AML-193 (cell line): Measurements from ENCODE around the gene KLHDC10.
"Not testable (repeated sequence)": the region's sequence is repeated elsewhere in the genome, so short reads cannot be mapped to it uniquely, and the experiment has no call there.

Source experiments
- DNase-seq, 2 experiments: peaks; one replicate each; lab custom pipeline; 2025; lab: John Stamatoyannopoulos, UW

Gene KLHDC10

GRCh38 chr7:130141884-130142653, 71.7 kb downstream of the KLHDC10 start:
- DNase-seq, result no peak

GRCh38 chr7:130142654-130143333, 72.5 kb downstream of the KLHDC10 start:
- DNase-seq, result no peak

- DNase-seq, result no peak
Observed at GRCh38 chr7:130143334-130143732, 73.0 kb downstream of the KLHDC10 start.

DNA sequence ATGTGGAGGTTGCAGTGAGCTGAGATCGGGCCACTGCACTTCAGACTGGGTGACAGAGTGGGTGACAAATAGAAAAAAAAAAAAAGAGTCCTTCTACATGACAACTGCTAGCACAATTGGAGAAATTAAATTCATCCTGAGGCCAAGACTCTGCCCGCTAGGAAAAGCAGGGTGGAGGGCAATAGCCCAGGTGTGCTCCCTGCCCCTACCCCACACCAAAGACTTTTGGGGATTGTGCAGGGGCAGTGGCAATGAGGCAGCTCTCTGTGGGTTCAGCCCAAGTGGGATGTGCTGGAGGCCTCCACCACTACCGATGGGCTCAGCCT, 73.6 kb downstream of the KLHDC10 start:
- no peak for DNase-seq

DNA sequence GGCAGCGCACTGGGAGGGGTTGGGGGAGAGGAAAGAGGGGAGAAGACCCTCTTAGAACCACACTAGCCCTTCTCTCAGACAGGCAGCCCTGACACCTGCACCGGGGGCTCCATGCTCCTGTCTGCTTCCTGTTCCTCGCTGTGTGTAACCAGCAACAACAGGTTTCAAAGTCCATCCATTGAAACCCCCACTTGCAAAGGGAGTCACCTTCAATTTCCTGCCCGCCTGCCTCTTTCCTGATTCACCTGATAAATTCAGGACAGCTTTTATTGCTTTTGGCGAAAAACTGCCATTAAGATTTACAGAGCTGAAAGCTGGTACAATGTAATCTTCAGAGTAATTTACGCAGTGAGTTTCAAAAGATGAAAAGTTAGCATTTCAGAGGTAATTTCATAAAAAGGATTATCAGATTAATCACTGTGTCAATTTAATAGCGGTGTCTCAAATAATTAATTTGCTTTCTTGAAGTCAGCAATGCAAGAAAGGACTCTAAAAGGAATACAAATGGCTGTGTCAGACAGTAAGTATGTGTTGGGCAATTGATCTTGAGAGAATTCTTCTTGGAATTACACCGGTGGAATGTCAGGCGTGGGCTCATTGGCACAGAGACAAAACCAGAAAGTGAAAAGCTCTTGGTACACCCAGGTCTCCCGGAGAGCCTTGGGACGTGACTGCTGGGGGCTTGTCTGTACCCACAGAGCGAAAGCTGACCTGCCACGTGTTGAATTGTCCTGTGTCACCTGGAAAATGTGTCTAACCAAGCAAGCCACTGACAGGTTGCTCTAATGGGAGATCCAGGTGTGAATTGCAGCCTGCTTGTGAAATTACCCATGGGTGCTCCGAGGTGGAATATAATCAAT, 74.2 kb downstream of the KLHDC10 start:
- no peak for DNase-seq

DNA sequence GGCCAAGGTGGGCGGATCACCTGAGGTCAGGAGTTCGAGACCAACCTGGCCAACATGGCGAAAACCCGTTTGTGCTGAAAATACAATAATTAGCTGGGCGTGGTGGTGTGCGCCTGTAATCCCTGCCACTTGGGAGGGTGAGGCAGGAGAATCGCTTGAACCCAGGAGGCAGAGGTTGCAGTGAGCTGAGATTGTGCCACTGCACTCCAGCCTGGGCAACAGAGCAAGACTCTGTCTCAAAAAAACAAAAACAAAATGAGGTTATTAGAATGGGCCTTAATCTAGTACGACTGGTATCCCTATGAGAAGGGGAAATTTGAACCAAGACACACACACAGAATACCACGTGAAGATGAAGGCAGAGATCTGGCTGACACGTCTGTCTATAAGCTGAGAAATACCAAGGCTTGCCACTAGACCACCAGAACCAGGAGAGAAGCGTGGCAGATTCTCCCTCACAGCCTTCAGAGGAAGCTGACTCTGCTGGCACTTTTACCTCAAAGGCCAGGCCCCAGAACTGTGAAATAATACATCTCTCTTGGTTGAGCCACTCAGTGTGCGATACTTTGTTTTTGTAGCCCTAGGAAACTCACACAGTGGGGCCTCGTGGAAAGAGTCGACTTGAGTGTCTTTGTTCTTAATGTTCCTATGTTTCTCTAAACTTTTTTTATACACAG, 75.2 kb downstream of the KLHDC10 start:
- DNase-seq, result no peak

GRCh38 chr7:130146142-130146541, 75.8 kb downstream of the KLHDC10 start:
- not testable (repeated sequence) for DNase-seq

- DNase-seq, result no peak
Observed at GRCh38 chr7:130146693-130147405, 76.5 kb downstream of the KLHDC10 start.

DNA sequence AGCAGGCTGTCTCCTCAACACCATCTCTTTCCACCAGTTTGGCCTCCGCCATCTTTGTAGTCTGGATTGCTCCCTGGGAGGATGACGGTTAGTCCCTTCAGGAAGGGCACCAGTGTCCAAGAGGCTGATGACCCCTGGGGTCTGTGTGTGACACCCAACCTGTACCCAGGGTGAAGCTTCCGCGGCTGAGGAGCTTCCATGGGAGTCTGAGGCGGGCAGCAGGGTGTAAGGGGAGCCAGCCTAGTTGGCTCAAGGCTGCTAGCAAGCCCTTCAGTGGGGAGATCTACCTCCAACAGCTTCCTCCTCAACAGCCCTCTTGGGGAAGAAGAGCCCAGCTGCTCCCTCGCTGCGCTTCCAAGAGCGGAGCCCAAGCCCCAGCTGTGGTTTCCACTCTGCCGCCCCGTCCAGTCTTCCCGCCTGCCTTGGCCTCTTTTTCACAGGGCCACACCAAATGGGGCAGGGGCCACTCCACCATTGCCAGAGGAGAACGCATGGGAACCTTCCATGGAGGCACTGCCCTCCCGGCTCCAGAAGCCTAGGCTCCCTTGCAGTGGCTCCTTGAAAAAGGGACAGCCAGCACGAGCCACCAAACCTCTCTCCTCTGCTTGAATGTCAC, 77.5 kb downstream of the KLHDC10 start:
- DNase-seq, result no peak

DNA sequence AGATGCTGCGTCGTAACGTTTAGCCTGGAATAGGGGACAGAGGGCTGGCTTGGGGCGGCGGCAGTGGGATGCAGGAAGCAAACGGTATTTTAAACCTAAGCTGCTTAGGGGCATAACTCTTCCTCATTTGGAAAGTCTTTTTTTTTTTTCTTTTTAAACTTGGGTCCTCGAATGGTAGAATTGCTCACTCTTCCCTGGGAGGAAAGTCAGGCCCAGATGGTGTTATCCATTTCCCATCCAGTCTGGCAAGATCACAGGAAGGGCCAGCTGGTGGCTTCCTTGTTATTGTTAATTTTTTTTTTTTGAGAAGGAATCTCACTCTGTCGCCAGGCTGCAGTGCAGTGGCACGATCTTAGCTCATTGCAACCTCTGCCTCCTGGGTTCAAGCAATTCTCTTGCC, 78.2 kb downstream of the KLHDC10 start:
- no peak for DNase-seq

GRCh38 chr7:130149281-130150139, 79.2 kb downstream of the KLHDC10 start:
- no peak for DNase-seq

DNA sequence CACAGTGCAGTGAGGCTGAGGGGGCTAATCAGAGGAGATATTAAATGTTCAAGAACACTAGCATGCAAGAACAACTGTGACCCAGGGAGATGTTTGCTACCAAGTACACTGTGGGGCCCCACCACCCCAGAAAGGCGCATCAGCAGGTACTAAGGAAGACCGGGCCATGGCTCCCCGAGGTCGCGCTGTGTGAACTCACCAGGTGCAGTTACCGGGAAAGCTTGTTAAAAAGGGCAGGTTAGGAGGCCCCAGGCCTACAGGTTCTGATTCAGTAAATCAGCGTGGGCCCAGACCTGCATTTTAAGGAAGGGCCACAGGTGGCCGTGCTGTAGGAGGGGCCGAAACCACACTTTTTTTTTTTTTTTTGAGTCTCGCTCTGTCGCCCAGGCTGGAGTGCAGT, 80.3 kb downstream of the KLHDC10 start:
- no peak for DNase-seq

DNA sequence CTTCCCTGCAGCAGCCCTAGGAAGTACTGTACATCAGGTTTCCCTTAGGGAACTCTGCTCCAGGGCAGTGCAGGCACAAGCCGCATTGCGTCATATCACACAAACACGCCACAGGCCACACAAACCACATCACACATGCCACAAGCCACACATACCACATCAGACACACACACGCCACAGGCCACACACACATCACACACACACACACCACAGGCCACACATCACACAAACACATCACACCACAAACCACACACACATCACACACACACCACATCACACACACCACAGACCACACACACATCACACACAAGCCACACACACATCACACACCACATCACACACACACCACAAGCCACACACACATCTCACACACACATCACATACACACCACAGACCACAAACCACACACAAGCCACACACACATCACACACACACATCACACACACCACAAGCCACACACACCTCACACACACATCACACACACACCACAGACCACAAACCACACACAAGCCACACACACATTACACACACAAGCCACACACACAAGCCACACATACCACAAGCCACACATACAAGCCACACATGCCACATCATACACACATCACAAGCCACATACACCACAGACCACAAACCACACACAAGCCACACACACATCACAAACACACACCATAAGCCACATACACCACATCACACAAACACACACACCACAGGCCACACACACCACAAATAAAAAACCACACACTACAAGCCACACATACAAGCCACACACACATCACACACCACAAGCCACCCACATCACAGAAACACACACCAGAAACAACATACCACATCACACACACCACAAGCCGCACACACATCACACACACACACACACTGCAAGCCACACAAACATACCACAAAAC, 81.5 kb downstream of the KLHDC10 start:
- DNase-seq, result no peak

DNA sequence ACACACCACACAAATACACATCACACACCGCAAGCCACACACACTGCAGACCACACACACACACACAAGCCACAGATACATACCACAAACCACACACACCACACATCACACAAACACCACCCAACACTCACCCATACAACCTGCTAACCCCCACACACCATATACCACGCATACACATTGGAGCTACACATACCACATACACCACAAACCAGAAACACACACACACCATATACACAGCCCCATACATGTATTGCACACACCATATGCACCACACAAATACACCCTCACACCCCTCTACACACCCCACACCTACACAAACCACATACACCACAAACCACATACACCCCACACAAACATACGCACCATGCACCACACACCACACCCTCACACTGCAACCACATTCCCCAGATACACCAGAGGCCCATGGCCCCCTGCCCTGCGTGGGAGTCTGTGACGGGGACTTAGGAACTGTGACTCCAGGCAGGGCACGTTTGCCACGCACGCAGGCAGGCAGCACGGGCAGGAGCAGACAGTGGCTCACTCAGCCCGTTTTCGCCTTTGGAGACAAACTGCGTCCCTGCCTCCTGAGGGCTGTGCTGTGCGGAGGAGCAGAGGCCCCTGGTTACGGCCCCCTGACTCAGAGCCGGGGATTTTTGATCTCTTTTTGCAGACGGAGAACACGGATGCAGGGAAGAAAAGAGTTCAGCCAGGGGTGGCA, 82.3 kb downstream of the KLHDC10 start:
- no peak for DNase-seq

- no peak for DNase-seq
Observed at GRCh38 chr7:130153211-130153908, 83.0 kb downstream of the KLHDC10 start.

DNA sequence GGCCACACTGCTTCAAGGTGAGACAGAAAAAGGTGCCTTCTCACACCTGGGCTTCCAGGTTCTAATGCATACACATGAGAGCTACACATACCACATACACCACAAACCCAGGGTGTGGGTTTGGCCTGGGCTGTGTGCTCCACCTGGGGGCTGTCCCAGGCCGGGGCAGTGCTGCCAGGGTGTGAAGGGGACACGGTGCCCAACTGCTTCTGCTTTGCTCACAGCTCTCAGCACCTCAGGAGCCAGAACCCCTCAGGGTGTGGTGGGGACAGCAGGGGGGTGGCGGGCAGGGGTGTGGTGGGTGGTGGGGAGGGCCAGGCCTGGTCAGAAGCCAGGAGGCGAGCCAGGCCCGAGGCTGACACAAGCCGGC, 83.8 kb downstream of the KLHDC10 start:
- DNase-seq, result no peak

GRCh38 chr7:130154501-130155317, 84.4 kb downstream of the KLHDC10 start:
- DNase-seq, result no peak
